ENCODE results near the gene GPR35.

The GPR35 gene

GRCh38 chr2:240638512-240639160 lies 13.4 kb downstream of the GPR35 start:
- DNase-seq (ENCODE audit: low read depth in 2 of 2): no peak

- no peak for DNase-seq (ENCODE audit: low read depth in 2 of 2)
Measured at GRCh38 chr2:240639566-240639965, 14.3 kb downstream of the GPR35 start.

- DNase-seq (ENCODE audit: low read depth in 2 of 2): no peak
Measured at GRCh38 chr2:240640939-240641338, 15.7 kb downstream of the GPR35 start.

GRCh38 chr2:240642061-240642805 lies 17.0 kb downstream of the GPR35 start:
- DNase-seq (ENCODE audit: low read depth in 2 of 2): no peak

GRCh38 chr2:240642806-240643092 lies 17.5 kb downstream of the GPR35 start:
- no peak for DNase-seq (ENCODE audit: low read depth in 2 of 2)

GRCh38 chr2:240643093-240643810 lies 18.0 kb downstream of the GPR35 start:
- DNase-seq (ENCODE audit: low read depth in 2 of 2): no peak

- DNase-seq (ENCODE audit: low read depth in 2 of 2): no peak
Measured at GRCh38 chr2:240643811-240644150, 18.5 kb downstream of the GPR35 start.

GRCh38 chr2:240644171-240644651 lies 18.9 kb downstream of the GPR35 start:
- no peak for DNase-seq (ENCODE audit: low read depth in 2 of 2)

- no peak for DNase-seq (ENCODE audit: low read depth in 2 of 2)
Measured at GRCh38 chr2:240644859-240645301, 19.6 kb downstream of the GPR35 start.

GRCh38 chr2:240645346-240645745 lies 20.1 kb downstream of the GPR35 start:
- DNase-seq (ENCODE audit: low read depth in 2 of 2): no peak

- no peak for DNase-seq (ENCODE audit: low read depth in 2 of 2)
Measured at GRCh38 chr2:240645801-240646175, 20.5 kb downstream of the GPR35 start.

- no peak for DNase-seq (ENCODE audit: low read depth in 2 of 2)
Measured at GRCh38 chr2:240646176-240646899, 21.1 kb downstream of the GPR35 start.

GRCh38 chr2:240646900-240647502 lies 21.7 kb downstream of the GPR35 start:
- DNase-seq (ENCODE audit: low read depth in 2 of 2): no peak

- DNase-seq (ENCODE audit: low read depth in 2 of 2): no peak
Measured at GRCh38 chr2:240647503-240648154, 22.3 kb downstream of the GPR35 start.

- DNase-seq (ENCODE audit: low read depth in 2 of 2): no peak
Measured at GRCh38 chr2:240648155-240648649, 22.9 kb downstream of the GPR35 start.

- DNase-seq (ENCODE audit: low read depth in 2 of 2): no peak
Measured at GRCh38 chr2:240648650-240649275, 23.5 kb downstream of the GPR35 start.

- no peak for DNase-seq (ENCODE audit: low read depth in 2 of 2)
Measured at GRCh38 chr2:240649331-240649730, 24.1 kb downstream of the GPR35 start.

- no peak for DNase-seq (ENCODE audit: low read depth in 2 of 2)
Measured at GRCh38 chr2:240650254-240650965, 25.1 kb downstream of the GPR35 start.

- no peak for DNase-seq (ENCODE audit: low read depth in 2 of 2)
Measured at GRCh38 chr2:240651185-240651584, 25.9 kb downstream of the GPR35 start.

All from stimulated activated CD8-positive, alpha-beta memory T cell treated with anti-CD3 and anti-CD28 coated beads, Interleukin-7, amount 100 ng/mL, for 4 hours (primary cell).